Measurements from ENCODE around the gene EHMT1.

The EHMT1 gene

GRCh38 chr9:137764171-137764671 lies 145.4 kb downstream of the EHMT1 start:
- no peak for TF ChIP-seq CTCF (IDR thresholded peaks at IDR 0.05)
- Histone ChIP-seq H2AFZ (no peak overlapping the region), H3K36me3 (ENCODE audit: control insufficient read depth, insufficient read depth, low read length) (no peaks in the 10 kb centered on the region), H3K4me2 (ENCODE audit: low read length) (no peak overlapping the region), H3K27me3 (ENCODE audit: control insufficient read depth, insufficient read depth, low read length) (no peaks in the 10 kb centered on the region), H3K4me3 (ENCODE audit: low read depth, low read length) (no peak overlapping the region), H3K79me2 (no peaks in the 10 kb centered on the region), H3K9me3 (ENCODE audit: control insufficient read depth, low read length) (no peaks in the 10 kb centered on the region), H3K9ac (no peak overlapping the region), H3K27ac (no peak overlapping the region), H3K4me1 (no peaks in the 10 kb centered on the region)

- Histone ChIP-seq H3K9ac (no peak overlapping the region), H2AFZ (no peak overlapping the region), H3K4me2 (ENCODE audit: low read length) (no peak overlapping the region), H3K4me3 (ENCODE audit: low read depth, low read length) (no peak overlapping the region), H3K9me3 (ENCODE audit: control insufficient read depth, low read length) (no peaks in the 10 kb centered on the region), H3K36me3 (ENCODE audit: control insufficient read depth, insufficient read depth, low read length) (no peaks in the 10 kb centered on the region), H3K4me1 (no peaks in the 10 kb centered on the region), H3K27ac (no peak overlapping the region), H3K27me3 (ENCODE audit: control insufficient read depth, insufficient read depth, low read length) (no peaks in the 10 kb centered on the region), H3K79me2 (no peaks in the 10 kb centered on the region)
- no peak for TF ChIP-seq CTCF (IDR thresholded peaks at IDR 0.05)
These were observed 146.2 kb downstream of the EHMT1 start for GRCh38 chr9:137764981-137765380.

GRCh38 chr9:137765536-137765935 lies 146.7 kb downstream of the EHMT1 start:
- no peak overlapping the region for H3K27ac ChIP-seq
- H3K27me3 ChIP-seq (ENCODE audit: control insufficient read depth, insufficient read depth, low read length) = no peaks in the 10 kb centered on the region
- no peaks in the 10 kb centered on the region for H3K4me1 ChIP-seq
- H3K36me3 ChIP-seq (ENCODE audit: control insufficient read depth, insufficient read depth, low read length) = no peaks in the 10 kb centered on the region
- no peak overlapping the region for H3K4me3 ChIP-seq (ENCODE audit: low read depth, low read length)
- no peak for TF ChIP-seq CTCF (IDR thresholded peaks at IDR 0.05)
- H2AFZ ChIP-seq = no peak overlapping the region
- H3K4me2 ChIP-seq (ENCODE audit: low read length) = no peak overlapping the region
- H3K9ac ChIP-seq = no peak overlapping the region
- H3K9me3 ChIP-seq (ENCODE audit: control insufficient read depth, low read length) = no peaks in the 10 kb centered on the region
- H3K79me2 ChIP-seq = no peaks in the 10 kb centered on the region

- Histone ChIP-seq H3K4me3 (ENCODE audit: low read depth, low read length) (no peak overlapping the region), H3K4me1 (no peaks in the 10 kb centered on the region), H3K27ac (no peak overlapping the region), H3K36me3 (ENCODE audit: control insufficient read depth, insufficient read depth, low read length) (no peaks in the 10 kb centered on the region), H2AFZ (no peak overlapping the region), H3K27me3 (ENCODE audit: control insufficient read depth, insufficient read depth, low read length) (no peaks in the 10 kb centered on the region), H3K9ac (no peak overlapping the region), H3K9me3 (ENCODE audit: control insufficient read depth, low read length) (no peaks in the 10 kb centered on the region), H3K79me2 (no peaks in the 10 kb centered on the region), H3K4me2 (ENCODE audit: low read length) (no peak overlapping the region)
- TF ChIP-seq CTCF (IDR thresholded peaks at IDR 0.05) = no peak
These were observed 152.8 kb downstream of the EHMT1 start for GRCh38 chr9:137771580-137771979.

GRCh38 chr9:137772281-137772873 lies 153.6 kb downstream of the EHMT1 start:
- no peaks in the 10 kb centered on the region for H3K36me3 ChIP-seq (ENCODE audit: control insufficient read depth, insufficient read depth, low read length)
- H3K4me3 ChIP-seq (ENCODE audit: low read depth, low read length) = no peak overlapping the region
- H3K4me1 ChIP-seq = no peaks in the 10 kb centered on the region
- H3K4me2 ChIP-seq (ENCODE audit: low read length) = no peak overlapping the region
- TF ChIP-seq CTCF (IDR thresholded peaks at IDR 0.05) = no peak
- no peak overlapping the region for H3K27ac ChIP-seq
- H3K9me3 ChIP-seq (ENCODE audit: control insufficient read depth, low read length) = no peaks in the 10 kb centered on the region
- no peaks in the 10 kb centered on the region for H3K27me3 ChIP-seq (ENCODE audit: control insufficient read depth, insufficient read depth, low read length)
- no peak overlapping the region for H2AFZ ChIP-seq
- H3K9ac ChIP-seq = no peak overlapping the region
- no peaks in the 10 kb centered on the region for H3K79me2 ChIP-seq
